Smooth muscle cell (in vitro differentiated cells): ENCODE measurements around the gene GPR137B. TPM values are rescaled to one million over a fixed set of nuclear protein-coding genes. Genes with fewer than 3 reads are reported as not detected.
"Not testable (repeated sequence)": the region's sequence is repeated elsewhere in the genome, so short reads cannot be mapped to it uniquely, and the experiment has no call there.

Experiments
- DNase-seq: peaks from one replicate; lab custom pipeline; 2025; ENCODE audit not compliant: unreplicated experiment; lab: John Stamatoyannopoulos, UW
- H2AFZ ChIP-seq: fragments of 200-600 bp; sonication (generic); 2 replicates; pipeline ENCODE4 v1.6.0; 2016; ENCODE audit warnings: antibody characterized with exemption, low read depth, mild to moderate bottlenecking
- H3F3A ChIP-seq: fragments of 200-600 bp; sonication (generic); 2 replicates; pipeline ENCODE4 v1.6.0; 2017; ENCODE audit warnings: antibody characterized with exemption, low read depth
- H3K27ac ChIP-seq: fragments of 200-600 bp; sonication (generic); 2 replicates; pipeline ENCODE4 v1.5.1; 2016; ENCODE audit warnings: low read depth, mild to moderate bottlenecking
- H3K27me3 ChIP-seq: fragments of 200-600 bp; sonication (generic); 2 replicates; pipeline ENCODE4 v1.6.1; 2016; ENCODE audit warnings: low read depth, mild to moderate bottlenecking
- H3K36me3 ChIP-seq: fragments of 200-600 bp; sonication (generic); 2 replicates; pipeline ENCODE4 v1.5.1; 2016; ENCODE audit warnings: low read depth
- H3K4me1 ChIP-seq: fragments of 200-600 bp; sonication (generic); 2 replicates; pipeline ENCODE4 v1.5.1; 2016; ENCODE audit warnings: low read depth
- H3K4me2 ChIP-seq: fragments of 200-600 bp; sonication (generic); 2 replicates; pipeline ENCODE4 v1.6.0; 2016; ENCODE audit warnings: mild to moderate bottlenecking
- H3K4me3 ChIP-seq: fragments of 200-600 bp; sonication (generic); 2 replicates; pipeline ENCODE4 v1.5.1; 2016; ENCODE audit warnings: mild to moderate bottlenecking
- H3K79me2 ChIP-seq: fragments of 200-600 bp; sonication (generic); 2 replicates; pipeline ENCODE4 v1.6.0; 2016; ENCODE audit warnings: low read depth, mild to moderate bottlenecking
- H3K9ac ChIP-seq: fragments of 200-600 bp; sonication (generic); 2 replicates; pipeline ENCODE4 v1.6.0; 2016; ENCODE audit warnings: low read depth
- H3K9me3 ChIP-seq: fragments of 200-600 bp; sonication (generic); replicated peaks from 2 replicates; pipeline ENCODE4 v1.5.1; 2016; ENCODE audit warnings: low read depth
- H4K20me1 ChIP-seq: fragments of 200-600 bp; sonication (generic); 2 replicates; pipeline ENCODE4 v1.6.0; 2016; ENCODE audit warnings: low read depth
- CTCF ChIP-seq: fragments of 200-600 bp; sonication (generic); IDR thresholded peaks from 2 replicates; pipeline ENCODE4 v1.5.1; 2017; ENCODE audit warnings: borderline replicate concordance, mild to moderate bottlenecking, antibody characterized with exemption; ENCODE audit not compliant: insufficient read depth, poor library complexity, severe bottlenecking
- WGBS: methylation state at CpG from one replicate; pipeline ENCODE4 v1.1.7; 2016; ENCODE audit warnings: low lambda C conversion rate; 5-methylcytosine and 5-hydroxymethylcytosine counted together
- polyA plus RNA-seq: library from polyadenylated mRNA; unstranded; fragments of >200 nt; fragmentation: Nextera tagmentation; extraction: Ambion mirVana; gene quantifications from 2 replicates; pipeline ENCODE4 v1.2.1, GENCODE V29; 2016
- total RNA-seq: library from RNA; depleted of rRNA; stranded (reverse); fragments of >200 nt; gene quantifications from 2 replicates; pipeline ENCODE4 v1.2.3, GENCODE V29; 2014

GPR137B gene
- total and polyA plus RNA-seq, 2 experiments from 2014 or later, result 16.2 to 17.7 TPM

- no peak overlapping the region for H3K27ac ChIP-seq
- 87% methylated on average over 4 of the region's 4 CpGs for WGBS
- H3K4me2 ChIP-seq, result no peak overlapping the region
- H3K9me3 ChIP-seq, result no peaks in the 10 kb centered on the region
- H3K27me3 ChIP-seq, result no peaks in the 10 kb centered on the region
- H3K36me3 ChIP-seq, result peaks cover 3% of the 10 kb centered on the region
- no peak overlapping the region for H3K9ac ChIP-seq
- TF ChIP-seq CTCF, result no peak
- DNase-seq, result no peak
- no peaks in the 10 kb centered on the region for H3K4me1 ChIP-seq
- no peak overlapping the region for H3K4me3 ChIP-seq
- no peak overlapping the region for H2AFZ ChIP-seq
- H4K20me1 ChIP-seq, result no peaks in the 10 kb centered on the region
- H3F3A ChIP-seq, result no peaks in the 10 kb centered on the region
- no peaks in the 10 kb centered on the region for H3K79me2 ChIP-seq
Measured at GRCh38 chr1:236185687-236186086, 43.3 kb downstream of the GPR137B start.

GRCh38 chr1:236186471-236186870 lies 44.1 kb downstream of the GPR137B start:
- DNase-seq, H3F3A ChIP-seq, H3K36me3 ChIP-seq, H3K27me3 ChIP-seq, H3K9me3 ChIP-seq, H3K4me3 ChIP-seq, H3K9ac ChIP-seq, H3K27ac ChIP-seq, H3K79me2 ChIP-seq, H4K20me1 ChIP-seq, H3K4me2 ChIP-seq, H2AFZ ChIP-seq, H3K4me1 ChIP-seq: not testable (repeated sequence)
- 100% methylated on average over 2 of the region's 2 CpGs for WGBS

DNA sequence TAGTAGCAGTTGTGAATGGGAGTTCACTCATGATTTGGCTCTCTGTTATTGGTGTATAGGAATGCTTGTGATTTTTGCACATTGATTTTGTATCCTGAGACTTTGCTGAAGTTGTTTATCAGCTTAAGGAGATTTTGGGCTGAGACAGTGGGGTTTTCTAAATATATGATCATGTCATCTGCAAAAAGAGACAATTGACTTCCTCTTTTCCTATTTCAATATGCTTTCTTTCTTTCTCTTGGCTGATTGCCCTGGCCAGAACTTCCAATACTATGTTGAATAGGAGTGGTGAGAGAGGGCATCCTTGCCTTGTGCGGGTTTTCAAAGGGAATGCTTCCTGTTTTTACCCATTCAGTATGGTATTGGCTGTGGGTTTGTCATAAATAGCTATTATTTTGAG lies 45.7 kb downstream of the GPR137B start:
- not testable (repeated sequence) for H3K9me3 ChIP-seq, H3K4me2 ChIP-seq, H3K4me3 ChIP-seq, H3K4me1 ChIP-seq, H3K36me3 ChIP-seq, H2AFZ ChIP-seq, DNase-seq, H3K79me2 ChIP-seq, H3K9ac ChIP-seq, H4K20me1 ChIP-seq, H3K27me3 ChIP-seq, H3K27ac ChIP-seq, H3F3A ChIP-seq
- WGBS, result 94% methylated on average over 1 of the region's 1 CpG

DNA sequence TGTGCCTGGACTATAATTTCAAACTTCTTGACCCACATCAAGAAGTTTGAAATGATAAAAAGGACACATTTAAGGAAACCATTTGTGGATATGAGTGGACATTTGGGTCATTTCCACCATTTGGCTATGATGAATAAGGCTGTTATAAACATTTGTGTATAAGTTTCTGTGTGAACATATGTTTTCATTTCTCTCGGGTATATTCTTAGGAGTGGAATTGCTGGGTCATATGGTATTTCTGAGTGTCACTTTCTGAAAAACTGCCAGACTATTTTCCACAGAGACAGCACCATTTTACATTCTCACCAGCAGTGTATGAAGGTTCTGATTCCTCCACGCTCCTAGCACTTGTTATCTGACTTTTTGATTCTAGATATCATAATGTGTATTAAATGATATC lies 50.8 kb downstream of the GPR137B start:
- no peak for DNase-seq
- H3K36me3 ChIP-seq, result no peaks in the 10 kb centered on the region
- H3K27me3 ChIP-seq, result no peaks in the 10 kb centered on the region
- no peak overlapping the region for H3K9ac ChIP-seq
- H3K4me1 ChIP-seq, result no peaks in the 10 kb centered on the region
- H4K20me1 ChIP-seq, result no peaks in the 10 kb centered on the region
- no peaks in the 10 kb centered on the region for H3K9me3 ChIP-seq
- TF ChIP-seq CTCF, result no peak
- no peak overlapping the region for H3K4me3 ChIP-seq
- H3K27ac ChIP-seq, result no peak overlapping the region
- no peak overlapping the region for H3K4me2 ChIP-seq
- WGBS, result 90% methylated on average over 2 of the region's 2 CpGs
- no peaks in the 10 kb centered on the region for H3K79me2 ChIP-seq
- H3F3A ChIP-seq, result no peaks in the 10 kb centered on the region
- H2AFZ ChIP-seq, result no peak overlapping the region

- no peak overlapping the region for H3K4me3 ChIP-seq
- no peaks in the 10 kb centered on the region for H4K20me1 ChIP-seq
- no peak overlapping the region for H3K27ac ChIP-seq
- H3K4me1 ChIP-seq, result peaks cover 9% of the 10 kb centered on the region
- no peaks in the 10 kb centered on the region for H3K27me3 ChIP-seq
- H3K4me2 ChIP-seq, result no peak overlapping the region
- H2AFZ ChIP-seq, result no peak overlapping the region
- H3F3A ChIP-seq, result no peaks in the 10 kb centered on the region
- no peak for DNase-seq
- no peaks in the 10 kb centered on the region for H3K79me2 ChIP-seq
- no peak for TF ChIP-seq CTCF
- peaks cover 5% of the 10 kb centered on the region for H3K9me3 ChIP-seq
- H3K9ac ChIP-seq, result no peak overlapping the region
- peaks cover 13% of the 10 kb centered on the region for H3K36me3 ChIP-seq
Measured at GRCh38 chr1:236200925-236201324, 58.6 kb downstream of the GPR137B start.
